HFFc6 (cell line): ENCODE measurements around the gene SLC24A5. TPM values are rescaled to one million over a fixed set of nuclear protein-coding genes. Genes with fewer than 3 reads are reported as not detected.

ENCODE experiments used
- DNase-seq: peaks from one replicate; pipeline ENCODE4 v3.0.0-alpha.2; 2018
- H3K27ac Mint-ChIP-seq: 2 replicates; pipeline ENCODE4 v1.8.0; 2020; ENCODE audit warnings: mild to moderate bottlenecking, mixed read lengths
- H3K27me3 Mint-ChIP-seq: 2 replicates; pipeline ENCODE4 v1.8.0; 2021; ENCODE audit warnings: mild to moderate bottlenecking, moderate library complexity, mixed read lengths; ENCODE audit not compliant: insufficient read depth
- H3K36me3 Mint-ChIP-seq: 2 replicates; pipeline ENCODE4 v1.8.0; 2021; ENCODE audit warnings: low read depth, mixed read lengths
- H3K4me1 Mint-ChIP-seq: 2 replicates; pipeline ENCODE4 v1.8.0; 2020; ENCODE audit warnings: low read depth, mixed read lengths
- H3K4me3 Mint-ChIP-seq: 2 replicates; pipeline ENCODE4 v1.8.0; 2020; ENCODE audit warnings: mild to moderate bottlenecking, moderate library complexity, mixed read lengths
- H3K9me3 Mint-ChIP-seq: 2 replicates; pipeline ENCODE4 v1.8.0; 2020; ENCODE audit warnings: mild to moderate bottlenecking, mixed read lengths
- CTCF ChIP-seq: fragments of 200-600 bp; sonication (generic); IDR thresholded peaks from 2 replicates; pipeline ENCODE4 v1.5.0; 2021; ENCODE audit warnings: antibody characterized with exemption, mild to moderate bottlenecking
- total RNA-seq, 6 experiments: library from RNA; stranded (reverse); fragmentation: NEBNext Ultra II Directional; extraction: Animal tissue kit (Norgen Biotek cat#: 25700); gene quantifications; 2 replicates in 1 of 6; 3 replicates in 5 of 6; pipeline ENCODE4 v1.2.3, GENCODE V29; 2021

The SLC24A5 gene
- total RNA-seq, 6 experiments from 2014 or later = not detected

DNA sequence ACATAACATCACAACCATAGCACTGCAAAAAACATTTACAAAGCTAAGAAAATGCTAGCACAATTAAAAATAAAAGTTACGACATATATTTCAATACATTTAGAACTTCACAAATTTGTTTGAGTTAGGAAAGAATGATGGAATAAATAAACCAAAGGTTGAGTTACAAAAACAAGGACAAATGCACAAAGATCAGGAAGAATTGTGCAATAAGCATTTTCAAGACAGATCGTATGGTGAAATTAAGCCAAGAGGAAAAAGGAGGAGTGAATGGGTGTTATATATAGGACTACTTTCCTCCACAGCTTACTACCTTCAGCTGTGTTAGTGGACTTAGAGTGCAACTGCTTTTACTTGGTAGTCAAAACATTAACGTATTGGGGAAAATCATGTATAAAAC is 64.7 kb downstream of the SLC24A5 start:
- Mint-ChIP-seq H3K4me3 (no peak overlapping the region), H3K27ac (no peak overlapping the region), H3K27me3 (peaks cover 7% of the 10 kb centered on the region; the same call in 1 of the 2 replicates), H3K4me1 (no peaks in the 10 kb centered on the region), H3K36me3 (no peaks in the 10 kb centered on the region), H3K9me3 (no peaks in the 10 kb centered on the region)
- no peak for TF ChIP-seq CTCF
- no peak for DNase-seq

GRCh38 chr15:48186271-48186670 is 65.5 kb downstream of the SLC24A5 start:
- no peak for DNase-seq
- H3K36me3 Mint-ChIP-seq = no peaks in the 10 kb centered on the region
- H3K4me3 Mint-ChIP-seq = no peak overlapping the region
- peaks cover 4% of the 10 kb centered on the region; the same call in 1 of the 2 replicates for H3K27me3 Mint-ChIP-seq
- H3K27ac Mint-ChIP-seq = no peak overlapping the region
- no peaks in the 10 kb centered on the region for H3K9me3 Mint-ChIP-seq
- H3K4me1 Mint-ChIP-seq = no peaks in the 10 kb centered on the region; the same call in 1 of the 2 replicates
- no peak for TF ChIP-seq CTCF

DNA sequence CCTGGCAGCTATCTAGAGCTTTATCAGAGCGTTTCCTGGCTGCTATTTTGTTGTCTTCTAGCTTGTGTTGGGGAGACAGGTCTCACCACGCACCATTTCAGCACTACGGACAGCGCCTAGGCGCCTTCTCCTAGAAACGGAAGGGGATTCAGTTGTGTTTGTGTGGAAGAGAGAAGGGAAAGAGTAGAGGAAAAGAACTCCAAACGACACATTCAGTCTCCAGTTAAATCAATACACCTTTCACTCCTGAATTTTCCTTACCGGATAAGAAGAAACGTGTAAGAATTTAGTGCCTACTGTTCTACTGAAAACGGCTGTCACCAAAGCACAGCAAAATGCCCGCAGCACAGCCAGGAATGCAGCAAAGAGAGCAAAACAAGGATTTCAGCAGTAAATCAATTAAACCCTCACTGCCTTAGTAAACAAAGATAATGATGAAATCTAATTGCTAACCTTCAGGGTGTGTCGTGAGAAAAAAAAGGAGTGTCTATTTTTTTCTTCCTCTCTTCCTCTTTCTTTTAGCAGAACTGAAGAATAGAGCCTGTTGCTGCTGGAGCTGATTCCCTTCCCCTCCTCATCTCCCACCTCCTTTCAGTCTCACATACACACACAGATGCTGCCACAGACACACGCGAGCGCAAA is 70.3 kb downstream of the SLC24A5 start:
- Mint-ChIP-seq H3K4me3 (no peak overlapping the region; the same call in 1 of the 2 replicates), H3K9me3 (no peaks in the 10 kb centered on the region), H3K4me1 (no peaks in the 10 kb centered on the region; the same call in 1 of the 2 replicates), H3K36me3 (no peaks in the 10 kb centered on the region), H3K27me3 (no peaks in the 10 kb centered on the region; the same call in none of the 2 replicates), H3K27ac (no peak overlapping the region)
- peak; percentile 35 for DNase-seq
- TF ChIP-seq CTCF = no peak

GRCh38 chr15:48191574-48192225 is 70.9 kb downstream of the SLC24A5 start, which contains the start of gene CTXN2:
CTXN2 (plus strand) TSS chr15:48191665; CDS start chr15:48201301, 9,636 bp downstream.
- no peaks in the 10 kb centered on the region; the same call in none of the 2 replicates for H3K27me3 Mint-ChIP-seq
- H3K36me3 Mint-ChIP-seq = no peaks in the 10 kb centered on the region
- H3K9me3 Mint-ChIP-seq = no peaks in the 10 kb centered on the region
- TF ChIP-seq CTCF = no peak
- H3K4me3 Mint-ChIP-seq = no peak within 1 kb of the TSS; the same call in 1 of the 2 replicates
- DNase-seq = no peak
- no peaks in the 10 kb centered on the region; the same call in 1 of the 2 replicates for H3K4me1 Mint-ChIP-seq
- H3K27ac Mint-ChIP-seq = no peak within 1 kb of the TSS

Other genes with a start within 250 kb of the SLC24A5 start
- gene MYEF2, start 57.3 kb downstream of the SLC24A5 start, total RNA-seq = 10 to 100 TPM in 5 of 6 experiments, 1 to 10 TPM in 1; 7.0 to 12.9 (median 11.5) TPM
- gene CTXN2, start 70.7 kb downstream of the SLC24A5 start, total RNA-seq = not detected
- not detected for gene SLC12A1, start 85.3 kb downstream of the SLC24A5 start, total RNA-seq
- 100 to 1,000 TPM in 5 of 6 experiments, 10 to 100 TPM in 1; 86.0 to 130 (median 114) TPM for gene DUT, start 210.4 kb downstream of the SLC24A5 start, total RNA-seq